NCI-H1417 (cell line): ENCODE results near the gene SLC35G1.

Source experiments
- DNase-seq, 3 experiments: peaks; one replicate each; lab custom pipeline; 2025; lab: John Stamatoyannopoulos, UW

Gene SLC35G1

GRCh38 chr10:93876381-93876780, 17.4 kb upstream of the SLC35G1 start:
- DNase-seq: no peak

GRCh38 chr10:93879273-93879672, 14.5 kb upstream of the SLC35G1 start:
- DNase-seq: no peak

- no peak for DNase-seq
These were observed 969 bp downstream of the SLC35G1 start for GRCh38 chr10:93894516-93895378.

- DNase-seq: no peak
These were observed 3.4 kb downstream of the SLC35G1 start for GRCh38 chr10:93897070-93897780.

- DNase-seq: no peak
These were observed 5.3 kb downstream of the SLC35G1 start for GRCh38 chr10:93899109-93899508.

GRCh38 chr10:93903051-93903450, 9.3 kb downstream of the SLC35G1 start:
- DNase-seq: no peak

- peak in 1 of 3 experiments; percentile 38 for DNase-seq
These were observed 11.1 kb downstream of the SLC35G1 start for GRCh38 chr10:93904901-93905300.

- no peak for DNase-seq
These were observed 13.3 kb downstream of the SLC35G1 start for GRCh38 chr10:93907059-93907458.

- no peak for DNase-seq
These were observed 18.1 kb downstream of the SLC35G1 start for GRCh38 chr10:93911866-93912265.

GRCh38 chr10:93912444-93912843, 18.7 kb downstream of the SLC35G1 start:
- DNase-seq: no peak

GRCh38 chr10:93913706-93914105, 19.9 kb downstream of the SLC35G1 start:
- DNase-seq: no peak

GRCh38 chr10:93915598-93915997, 21.8 kb downstream of the SLC35G1 start:
- DNase-seq: peak in 1 of 3 experiments; percentile 2

- peak; percentile 3 to 61 (median 15) for DNase-seq
These were observed 22.7 kb downstream of the SLC35G1 start for GRCh38 chr10:93916257-93917063.

GRCh38 chr10:93917064-93917391, 23.2 kb downstream of the SLC35G1 start:
- DNase-seq: no peak

GRCh38 chr10:93917821-93918220, 24.0 kb downstream of the SLC35G1 start:
- DNase-seq: no peak

GRCh38 chr10:93921338-93921737, 27.6 kb downstream of the SLC35G1 start:
- peak in 1 of 3 experiments; percentile 15 for DNase-seq

GRCh38 chr10:93926613-93927012, 32.8 kb downstream of the SLC35G1 start:
- no peak for DNase-seq

- DNase-seq: peak in 1 of 3 experiments; percentile 34
These were observed 44.4 kb downstream of the SLC35G1 start for GRCh38 chr10:93938140-93938539.

GRCh38 chr10:93940881-93941280, 47.1 kb downstream of the SLC35G1 start:
- no peak for DNase-seq

- DNase-seq: no peak
These were observed 47.8 kb downstream of the SLC35G1 start for GRCh38 chr10:93941606-93942005.

- no peak for DNase-seq
These were observed 52.0 kb downstream of the SLC35G1 start for GRCh38 chr10:93945819-93946218.

- no peak for DNase-seq
These were observed 53.3 kb downstream of the SLC35G1 start for GRCh38 chr10:93947055-93947454.
